Transverse colon (tissue), 4 donors: Measurements from ENCODE around the gene MYLK. TPM values are rescaled to one million over a fixed set of nuclear protein-coding genes. Genes with fewer than 3 reads are reported as not detected.

ENCODE experiments used
- DNase-seq: peaks from one replicate; pipeline ENCODE4 v3.0.0-alpha.2; 2019
- H3K27ac ChIP-seq, 4 donors: fragments of 200-600 bp; sonication (generic); 2 replicates each; pipeline ENCODE4 v1.5.1; 2016 to 2018; ENCODE audit warnings: inconsistent platforms in 4 of 4
- H3K27me3 ChIP-seq: fragments of 200-600 bp; sonication (generic); 2 replicates; pipeline ENCODE4 v1.5.1; 2017; ENCODE audit warnings: inconsistent platforms
- H3K36me3 ChIP-seq, 4 donors: fragments of 200-600 bp; sonication (generic); 2 replicates each; pipeline ENCODE4 v1.5.1; 2017 to 2019; ENCODE audit warnings: inconsistent platforms in 4 of 4
- H3K4me1 ChIP-seq, 4 donors: fragments of 200-600 bp; sonication (generic); 2 replicates each; pipeline ENCODE4 v1.5.1; 2017 to 2020; ENCODE audit warnings: inconsistent platforms in 4 of 4
- H3K4me3 ChIP-seq, 4 donors: fragments of 200-600 bp; sonication (generic); 1 replicate in 1 of 4; 2 replicates in 3 of 4; pipeline versions ENCODE4 v1.5.1 to v1.6.1; 2017 to 2019; ENCODE audit warnings: inconsistent platforms in 4 of 4
- H3K9me3 ChIP-seq, 2 donors: fragments of 200-600 bp; sonication (generic); 2 replicates each; pipeline ENCODE4 v1.5.1; 2017 to 2019; ENCODE audit warnings: inconsistent platforms in 2 of 2
- EP300 ChIP-seq: sonication (generic); formaldehyde crosslinking; IDR thresholded peaks from one replicate; pipeline ENCODE4 v1.6.1; 2017; ENCODE audit warnings: antibody characterized with exemption, low read depth
- POLR2A ChIP-seq: fragments of 450-650 bp; IDR thresholded peaks from one replicate; pipeline ENCODE4 v1.6.1; 2016; ENCODE audit warnings: antibody characterized with exemption, mild to moderate bottlenecking, moderate library complexity
- POLR2AphosphoS5 ChIP-seq, 3 donors: sonication (generic); formaldehyde crosslinking; IDR thresholded peaks; one replicate each; pipeline ENCODE4 v1.6.1; 2016; ENCODE audit warnings: antibody characterized with exemption in 3 of 3
- WGBS, 2 donors: methylation state at CpG; one replicate each; pipeline ENCODE4 v1.1.5; 2018; ENCODE audit warnings: low coverage in 1 of 2; 5-methylcytosine and 5-hydroxymethylcytosine counted together
- in situ Hi-C, 4 donors: fragments of 200-750 bp; cut with MboI; loops; one replicate each; pipeline versions ENCODE4 v1.15.0 to v1.15.1; 2017; ENCODE audit warnings: low sequenced_read_pairs in 3 of 4, low pct_ligation_motif_present in 1 of 4, low pct_unique_long_range_greater_than_20kb in 1 of 4
- intact Hi-C: fragments of 100-400 bp; cut with DNase I; formaldehyde crosslinking; loops from one replicate; pipeline ENCODE4 v1.15.1; 2023; ENCODE audit warnings: low total_unique reads
- total RNA-seq, 4 donors: library from RNA; depleted of rRNA; stranded (reverse); fragments of >200 nt; gene quantifications; one replicate each; pipeline ENCODE4 v1.1.0, GENCODE V29; 2016
- TF ChIP-seq, protein P1 (sequence below), 5 experiments: fragments of 200-600 bp in 3 of 5; fragments of 450-650 bp in 2 of 5; sonication (generic) in 3 of 5; IDR thresholded peaks; 1 replicate in 2 of 5; 2 replicates in 3 of 5; pipeline ENCODE4 v1.5.1; 2016 to 2017; ENCODE audit warnings: antibody characterized with exemption in 5 of 5, inconsistent platforms in 3 of 5, mild to moderate bottlenecking in 2 of 5, moderate library complexity in 1 of 5

Gene MYLK
- total RNA-seq, 4 donors from 2014 or later = 230 to 527 (median 349) TPM

DNA sequence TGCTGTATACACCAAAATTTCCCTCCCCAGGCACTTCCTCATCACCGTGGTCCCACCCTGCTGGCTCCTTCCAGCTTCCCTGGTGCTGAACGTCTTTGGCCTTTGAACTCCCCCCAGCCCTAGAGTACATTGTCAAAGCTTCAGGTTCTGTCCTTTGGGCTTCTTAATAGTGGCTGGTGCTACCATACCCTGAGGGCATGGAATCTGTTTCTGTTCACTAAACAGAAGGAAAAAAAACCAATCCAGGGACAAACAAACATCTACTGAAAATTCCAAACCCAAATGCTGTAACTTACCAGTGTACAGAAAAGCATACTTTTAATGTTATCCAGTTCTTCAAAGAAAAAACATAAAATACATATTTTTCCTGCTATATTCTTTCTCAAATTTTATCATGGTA lies 148.7 kb downstream of the MYLK start:
- H3K36me3 ChIP-seq = no peaks in the 10 kb centered on the region
- no peak overlapping the region for H3K27ac ChIP-seq
- DNase-seq = no peak
- TF ChIP-seq POLR2AphosphoS5 (IDR thresholded peaks at IDR 0.05) = no peak
- TF ChIP-seq, protein P1, sequence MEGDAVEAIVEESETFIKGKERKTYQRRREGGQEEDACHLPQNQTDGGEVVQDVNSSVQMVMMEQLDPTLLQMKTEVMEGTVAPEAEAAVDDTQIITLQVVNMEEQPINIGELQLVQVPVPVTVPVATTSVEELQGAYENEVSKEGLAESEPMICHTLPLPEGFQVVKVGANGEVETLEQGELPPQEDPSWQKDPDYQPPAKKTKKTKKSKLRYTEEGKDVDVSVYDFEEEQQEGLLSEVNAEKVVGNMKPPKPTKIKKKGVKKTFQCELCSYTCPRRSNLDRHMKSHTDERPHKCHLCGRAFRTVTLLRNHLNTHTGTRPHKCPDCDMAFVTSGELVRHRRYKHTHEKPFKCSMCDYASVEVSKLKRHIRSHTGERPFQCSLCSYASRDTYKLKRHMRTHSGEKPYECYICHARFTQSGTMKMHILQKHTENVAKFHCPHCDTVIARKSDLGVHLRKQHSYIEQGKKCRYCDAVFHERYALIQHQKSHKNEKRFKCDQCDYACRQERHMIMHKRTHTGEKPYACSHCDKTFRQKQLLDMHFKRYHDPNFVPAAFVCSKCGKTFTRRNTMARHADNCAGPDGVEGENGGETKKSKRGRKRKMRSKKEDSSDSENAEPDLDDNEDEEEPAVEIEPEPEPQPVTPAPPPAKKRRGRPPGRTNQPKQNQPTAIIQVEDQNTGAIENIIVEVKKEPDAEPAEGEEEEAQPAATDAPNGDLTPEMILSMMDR (IDR thresholded peaks at IDR 0.05) = no peak
- in situ Hi-C loops (no loop called here), intact Hi-C loops (no loop called here)
- 29% methylated on average over 2 of the region's 2 CpGs; no CpG with 5 or more reads in 1 of the 2 donors for WGBS, 2 donors
- no peak overlapping the region for H3K4me3 ChIP-seq
- H3K4me1 ChIP-seq = peaks cover 0 to 14% (median 6%) of the 10 kb centered on the region in 4 donors
- no peaks in the 10 kb centered on the region for H3K9me3 ChIP-seq
- H3K27me3 ChIP-seq = no peaks in the 10 kb centered on the region

DNA sequence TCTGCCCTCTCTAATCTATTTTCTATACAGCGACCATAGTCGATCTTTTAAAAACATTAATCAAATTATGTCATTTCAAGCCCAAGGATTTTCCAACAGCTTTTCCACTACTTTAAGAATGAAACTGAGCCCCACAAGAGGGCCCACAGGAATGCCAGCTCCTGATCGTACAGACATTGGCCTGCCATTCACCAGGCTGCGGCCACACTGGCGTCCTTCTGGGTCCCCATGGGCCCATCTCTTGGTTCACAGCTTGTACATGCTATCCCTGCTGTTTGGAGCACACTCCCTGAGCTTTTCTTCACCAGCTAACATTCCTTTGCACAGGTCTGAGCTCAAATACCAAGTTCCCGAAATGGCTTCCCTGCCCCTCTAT lies 149.6 kb downstream of the MYLK start:
- no peak for DNase-seq
- Histone ChIP-seq H3K4me1 (peaks cover 0 to 5% (median 1%) of the 10 kb centered on the region in 4 donors), H3K27me3 (no peaks in the 10 kb centered on the region), H3K27ac (no peak overlapping the region), H3K36me3 (no peaks in the 10 kb centered on the region), H3K4me3 (no peak overlapping the region), H3K9me3 (no peaks in the 10 kb centered on the region)
- WGBS, 2 donors = 77 to 100% methylated on average over 3 to 6 of the region's 6 CpGs
- in situ Hi-C loops (no loop called here), intact Hi-C loops (no loop called here)
- TF ChIP-seq POLR2AphosphoS5 (IDR thresholded peaks at IDR 0.05) (no peak), POLR2A (no peak), EP300 (no peak)
- TF ChIP-seq, protein P1 (IDR thresholded peaks at IDR 0.05) = no peak

DNA sequence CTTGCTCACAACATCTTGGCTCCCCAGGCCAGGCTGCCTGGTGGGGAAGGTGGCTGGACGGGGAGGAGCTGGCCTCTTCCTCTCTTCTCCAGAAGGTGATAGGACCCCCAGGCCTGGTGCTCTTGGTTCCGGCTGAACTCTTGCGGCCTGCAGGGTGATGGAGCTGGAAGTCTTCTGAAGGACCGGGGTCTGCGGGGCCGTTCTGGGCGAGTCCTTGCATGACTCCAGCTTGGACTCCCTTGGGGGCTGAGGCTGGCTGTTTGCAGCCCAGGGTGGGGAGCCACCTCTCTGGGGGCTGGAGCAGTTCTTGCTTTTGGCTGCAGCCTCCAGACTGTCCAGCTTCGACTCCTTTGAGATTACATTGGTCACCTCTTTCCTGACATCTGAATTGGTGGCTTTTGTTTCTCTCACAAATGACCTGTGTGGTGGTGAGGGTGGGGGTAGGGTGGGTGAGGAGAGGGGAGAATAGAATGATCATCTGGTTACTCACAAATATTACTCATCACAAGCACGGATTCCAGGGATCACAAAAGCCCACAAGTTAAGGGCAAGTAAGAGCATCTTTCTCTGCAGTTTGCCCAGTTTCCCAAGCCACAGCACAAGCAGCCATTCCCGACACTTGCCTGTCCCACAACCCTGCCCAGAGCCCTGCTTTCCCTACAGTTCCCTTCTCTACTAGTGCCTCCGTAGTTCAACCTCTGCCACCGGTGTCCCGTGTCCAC lies 150.2 kb downstream of the MYLK start:
- in situ Hi-C loops (no loop called here), intact Hi-C loops (no loop called here)
- Histone ChIP-seq H3K27ac (no peak overlapping the region), H3K4me3 (no peak overlapping the region), H3K9me3 (no peaks in the 10 kb centered on the region), H3K27me3 (no peaks in the 10 kb centered on the region), H3K4me1 (no peaks in the 10 kb centered on the region), H3K36me3 (no peaks in the 10 kb centered on the region)
- DNase-seq = no peak
- TF ChIP-seq, protein P1 (IDR thresholded peaks at IDR 0.05) = no peak
- no peak for TF ChIP-seq POLR2A
- no peak for TF ChIP-seq POLR2AphosphoS5 (IDR thresholded peaks at IDR 0.05)
- TF ChIP-seq EP300 = no peak
- 81 to 87% methylated on average over 5 to 13 of the region's 13 CpGs for WGBS, 2 donors

DNA sequence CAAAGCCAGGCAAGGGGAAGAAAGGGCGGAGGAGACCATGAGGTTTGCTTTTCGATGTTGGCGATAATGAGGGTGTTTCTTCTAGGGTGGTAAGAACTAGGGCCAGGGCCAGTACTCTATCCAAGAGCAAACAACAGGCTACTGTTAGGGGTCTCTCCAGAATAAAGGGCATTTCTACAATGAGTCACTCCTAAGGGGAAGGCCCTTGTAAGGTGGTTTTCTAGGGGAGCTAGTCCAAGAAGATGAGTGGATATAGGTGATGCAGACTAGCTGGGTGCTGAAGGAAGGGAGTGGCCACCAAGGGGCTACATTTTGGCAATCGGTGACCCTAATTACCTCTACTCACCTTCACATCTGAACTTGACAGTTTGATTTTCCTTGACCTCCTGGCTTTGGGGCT lies 150.8 kb downstream of the MYLK start:
- Histone ChIP-seq H3K4me1 (no peaks in the 10 kb centered on the region), H3K27me3 (no peaks in the 10 kb centered on the region), H3K36me3 (no peaks in the 10 kb centered on the region), H3K4me3 (no peak overlapping the region), H3K9me3 (no peaks in the 10 kb centered on the region), H3K27ac (no peak overlapping the region)
- DNase-seq = no peak
- TF ChIP-seq, protein P1 (IDR thresholded peaks at IDR 0.05) = no peak
- no peak for TF ChIP-seq POLR2AphosphoS5 (IDR thresholded peaks at IDR 0.05)
- no peak for TF ChIP-seq EP300
- no peak for TF ChIP-seq POLR2A
- WGBS, 2 donors = 77 to 86% methylated on average over 1 to 4 of the region's 4 CpGs
- in situ Hi-C loops (no loop called here), intact Hi-C loops (no loop called here)
